LNCAP (cell line): ENCODE data around the gene SLC8A2.
A peak's percentile ranks its signal among the peaks of the same experiment; 100 is the strongest.

Experiments
- CTCF ChIP-seq: fragments of 450-650 bp; IDR thresholded peaks from 2 replicates; pipeline ENCODE4 v1.5.1; 2017; ENCODE audit warnings: mild to moderate bottlenecking

SLC8A2 gene

DNA sequence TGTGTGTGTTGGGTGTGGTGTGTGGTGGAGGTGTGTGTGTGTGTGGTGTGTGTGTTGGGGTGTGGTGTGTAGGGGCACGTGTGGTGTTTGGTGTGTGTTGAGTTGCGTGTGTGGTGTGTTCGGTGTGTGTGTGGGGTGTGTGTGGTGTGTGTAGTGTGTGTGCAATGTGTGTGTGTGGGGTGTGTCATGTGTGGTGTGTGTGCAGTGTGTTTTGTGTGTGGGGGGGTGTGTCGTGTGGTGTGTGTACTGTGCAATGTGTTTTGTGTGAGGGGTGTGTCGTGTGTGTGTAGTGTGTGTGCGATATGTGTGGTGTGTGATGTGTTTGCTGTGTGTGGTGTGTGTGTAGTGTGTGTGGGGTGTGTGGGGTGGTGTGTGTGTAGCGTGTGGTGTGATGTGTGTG, 18.3 kb upstream of the SLC8A2 start:
- TF ChIP-seq CTCF, result no peak

DNA sequence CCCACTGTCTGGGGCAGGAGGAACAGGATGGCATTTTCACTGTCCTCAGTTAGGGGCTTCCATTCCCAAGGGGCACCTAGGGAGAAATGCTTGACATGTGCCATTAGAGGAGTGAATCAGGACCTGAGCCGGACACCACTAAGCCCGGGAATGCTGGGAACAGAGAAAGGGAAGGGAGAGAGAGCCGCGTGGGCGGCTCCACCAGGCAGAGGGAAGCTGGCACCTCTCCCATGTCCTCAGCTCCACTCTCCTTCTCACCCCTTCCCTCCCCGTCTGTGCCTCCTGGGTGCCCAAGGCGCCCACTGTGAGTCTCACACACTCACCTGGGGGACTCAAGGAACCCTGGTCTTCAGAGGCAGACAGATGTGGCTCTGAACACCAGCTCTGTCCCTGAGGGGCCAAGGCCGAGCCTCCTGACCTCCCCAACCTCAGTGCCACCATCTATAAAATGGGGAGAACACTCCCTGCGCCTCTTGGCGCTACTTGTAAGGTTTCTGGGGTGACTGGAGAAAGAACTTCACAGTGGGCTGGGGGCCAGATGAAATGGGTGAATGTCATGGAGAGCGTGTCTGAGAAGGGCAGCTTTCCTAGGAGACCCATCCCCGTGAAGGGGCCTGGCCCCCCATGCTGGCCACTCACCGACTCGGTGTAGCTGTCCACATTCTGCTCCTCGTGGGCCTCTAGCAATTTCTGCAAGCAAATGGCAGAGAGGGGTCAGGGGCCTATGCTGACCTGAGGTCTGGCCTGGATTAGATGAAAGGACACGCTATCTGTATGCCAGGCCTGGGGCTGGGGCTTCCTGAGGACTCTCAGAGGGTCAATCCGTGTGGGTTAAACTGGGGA, 17.6 kb upstream of the SLC8A2 start:
- no peak for TF ChIP-seq CTCF

DNA sequence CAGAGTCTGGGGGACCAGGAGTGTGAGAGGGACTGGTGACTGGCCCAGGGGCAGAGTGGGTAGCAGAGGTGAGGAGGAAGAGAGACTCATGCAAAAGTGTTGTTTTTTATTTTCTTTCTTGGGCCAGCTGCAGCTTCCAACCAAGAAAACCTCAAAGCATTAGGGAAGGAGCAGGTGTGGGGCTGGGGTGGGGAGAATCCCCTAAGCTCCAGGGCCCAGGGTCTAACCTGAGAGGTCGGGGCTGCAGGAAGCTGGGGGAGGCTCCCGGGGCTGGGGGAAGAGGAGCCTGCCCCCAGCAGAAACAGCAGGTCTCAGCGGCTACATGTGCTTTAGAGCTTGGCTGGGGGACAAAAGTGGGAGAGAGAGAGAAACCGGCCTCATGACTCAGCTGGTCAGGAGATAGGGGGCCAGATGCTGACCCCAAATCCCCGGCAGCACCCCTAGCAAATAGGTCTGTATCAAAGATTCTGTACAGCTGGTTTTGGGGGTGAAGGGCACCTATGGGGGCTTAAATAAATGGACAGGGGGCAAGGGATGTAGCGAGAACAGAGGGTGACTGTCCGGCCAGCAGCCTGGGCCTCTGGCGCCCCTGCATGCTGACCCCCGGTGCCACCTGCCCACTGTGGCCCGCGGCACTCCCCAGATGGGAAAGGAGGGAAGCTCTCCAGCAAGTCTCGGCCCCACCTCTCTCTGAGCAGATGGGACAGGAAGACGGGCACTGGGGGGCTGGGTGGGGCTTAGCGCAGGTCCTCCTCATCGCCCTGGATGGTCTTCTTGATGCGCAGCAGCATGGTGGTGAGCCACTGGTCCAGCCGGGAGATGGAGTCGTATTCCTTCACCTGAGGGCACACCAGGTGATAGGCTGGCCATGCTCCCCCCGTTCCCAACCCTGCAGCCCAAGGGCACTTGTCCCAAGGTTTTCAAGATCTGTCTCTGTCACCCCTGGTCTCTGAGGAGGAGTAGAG, 16.1 kb upstream of the SLC8A2 start:
- TF ChIP-seq CTCF, result no peak

- TF ChIP-seq CTCF, result no peak
These were observed 15.2 kb upstream of the SLC8A2 start for GRCh38 chr19:47486900-47487299.

DNA sequence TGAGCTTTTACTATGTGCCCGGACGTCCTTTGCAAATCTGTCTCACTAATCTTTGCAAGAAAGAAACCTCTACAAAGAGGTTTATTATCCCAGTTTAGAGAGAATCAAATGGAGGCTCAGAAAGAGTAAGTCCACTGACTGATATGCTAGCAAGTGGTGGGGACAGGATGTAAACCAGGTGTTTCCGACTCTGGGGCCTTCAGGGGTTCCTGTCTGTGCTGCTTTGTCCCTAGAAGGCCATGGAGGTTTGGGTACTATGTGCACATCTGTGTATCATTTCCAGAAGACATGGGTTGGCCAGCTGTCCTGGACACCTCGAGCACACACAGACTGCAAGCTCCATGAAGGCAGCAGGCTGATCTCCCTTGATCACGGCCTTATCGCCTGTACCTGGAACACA, 13.5 kb upstream of the SLC8A2 start:
- TF ChIP-seq CTCF, result no peak

- peak; percentile 76 for TF ChIP-seq CTCF
These were observed 12.4 kb upstream of the SLC8A2 start, which contains the start of gene KPTN for GRCh38 chr19:47483800-47484690. Gene KPTN (minus strand): TSS chr19:47484219. CDS start chr19:47484160, 59 bp downstream.

DNA sequence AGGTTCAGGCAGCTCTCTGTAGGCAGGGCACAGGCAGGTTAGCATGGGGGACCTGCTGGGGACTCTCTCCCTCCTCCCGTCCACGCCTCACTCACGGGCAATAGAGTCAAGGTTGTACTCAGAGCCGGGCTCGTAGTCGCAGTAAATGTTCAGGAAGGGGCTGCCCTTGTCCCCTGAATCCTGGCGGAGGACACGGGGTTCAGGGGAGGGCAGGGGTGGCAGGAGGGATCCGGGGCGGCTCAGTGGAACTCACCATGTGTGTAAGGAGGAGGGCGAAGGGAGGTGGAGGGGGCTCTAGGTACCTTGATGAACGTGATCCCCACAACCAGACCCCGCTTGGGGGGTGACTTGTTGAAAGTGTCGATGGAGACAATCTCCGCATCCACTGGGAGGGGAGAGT, 11.5 kb upstream of the SLC8A2 start:
- no peak for TF ChIP-seq CTCF
